LoVo (cell line): ENCODE measurements around the gene WASF2.
A peak's percentile ranks its signal among the peaks of the same experiment; 100 is the strongest.

Experiments used
- DNase-seq: peaks from one replicate; pipeline ENCODE4 v3.0.0-alpha.2; 2016; ENCODE audit warnings: low spot score

The WASF2 gene

GRCh38 chr1:27377760-27378495 lies 112.0 kb downstream of the WASF2 start:
- DNase-seq = no peak

- DNase-seq = no peak
These were observed 115.4 kb downstream of the WASF2 start, which contains the start of gene FCN3 for GRCh38 chr1:27374362-27375086. Gene FCN3 (minus strand): TSS chr1:27374824. CDS start chr1:27374818, 6 bp downstream.

- DNase-seq = no peak
These were observed 116.9 kb downstream of the WASF2 start for GRCh38 chr1:27372808-27373690.

- no peak for DNase-seq
These were observed 117.8 kb downstream of the WASF2 start for GRCh38 chr1:27372022-27372807.

GRCh38 chr1:27368869-27369582 lies 120.9 kb downstream of the WASF2 start:
- DNase-seq = no peak

GRCh38 chr1:27367160-27367650 lies 122.8 kb downstream of the WASF2 start:
- DNase-seq = no peak

GRCh38 chr1:27366411-27367159 lies 123.4 kb downstream of the WASF2 start, which contains the start of gene MAP3K6:
Gene MAP3K6 (minus strand): TSS chr1:27366961. CDS start chr1:27366597, 364 bp downstream.
- DNase-seq = peak; percentile 82

- DNase-seq = peak; percentile 60
These were observed 123.9 kb downstream of the WASF2 start for GRCh38 chr1:27366113-27366410.

- DNase-seq = peak; percentile 87
These were observed 124.4 kb downstream of the WASF2 start for GRCh38 chr1:27365372-27366112.

GRCh38 chr1:27364696-27365371 lies 125.1 kb downstream of the WASF2 start:
- no peak for DNase-seq

GRCh38 chr1:27363766-27364695 lies 125.9 kb downstream of the WASF2 start:
- no peak for DNase-seq

- no peak for DNase-seq
These were observed 128.4 kb downstream of the WASF2 start for GRCh38 chr1:27361553-27361952.

GRCh38 chr1:27361044-27361402 lies 128.9 kb downstream of the WASF2 start:
- DNase-seq = no peak

- no peak for DNase-seq
These were observed 129.6 kb downstream of the WASF2 start for GRCh38 chr1:27360159-27361043.

- no peak for DNase-seq
These were observed 130.2 kb downstream of the WASF2 start for GRCh38 chr1:27359822-27360158.

- DNase-seq = no peak
These were observed 131.0 kb downstream of the WASF2 start for GRCh38 chr1:27358928-27359313.
